HG02885 (cell line): ENCODE data around the gene C16orf54.
"Not testable (repeated sequence)": the region's sequence is repeated elsewhere in the genome, so short reads cannot be mapped to it uniquely, and the experiment has no call there.

Source experiments
- ATAC-seq: cut with Tn5 transposase; IDR thresholded peaks from one replicate; pipeline ENCODE4 v1.9.1; 2021; ENCODE audit warnings: mild to moderate bottlenecking; ENCODE audit not compliant: unreplicated experiment, poor library complexity

C16orf54 gene, protein sequence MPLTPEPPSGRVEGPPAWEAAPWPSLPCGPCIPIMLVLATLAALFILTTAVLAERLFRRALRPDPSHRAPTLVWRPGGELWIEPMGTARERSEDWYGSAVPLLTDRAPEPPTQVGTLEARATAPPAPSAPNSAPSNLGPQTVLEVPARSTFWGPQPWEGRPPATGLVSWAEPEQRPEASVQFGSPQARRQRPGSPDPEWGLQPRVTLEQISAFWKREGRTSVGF

DNA sequence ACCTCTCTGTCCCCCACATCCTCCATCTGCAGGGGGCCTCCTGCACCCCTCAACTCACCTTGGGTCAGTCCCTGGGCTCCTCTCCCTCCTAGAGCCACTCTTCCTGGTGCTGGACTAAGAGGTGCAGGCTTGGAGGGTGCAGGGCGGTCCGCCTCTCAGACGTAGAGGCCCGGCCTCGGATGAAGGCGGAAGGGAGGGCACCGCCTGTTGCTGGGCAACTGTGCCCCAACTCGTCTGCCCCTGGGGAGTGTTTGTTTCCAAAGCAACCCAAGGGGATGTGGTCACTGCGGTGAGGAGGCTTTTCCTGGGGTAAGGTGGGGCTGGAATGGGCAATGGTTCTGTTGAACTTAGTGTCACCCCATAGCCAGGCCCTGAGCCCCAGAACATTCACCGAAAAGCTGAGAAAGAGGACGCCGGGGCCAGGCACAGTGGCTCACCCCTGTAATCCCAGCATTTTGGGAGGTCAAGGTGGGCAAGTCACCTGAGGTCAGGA lies at the start of gene C16orf54:
Gene C16orf54 (minus strand): TSS at position 138 of the 493 bp plus-strand sequence. CDS start 1,039 bp downstream, outside the sequence.
- peak; percentile 75 for ATAC-seq

DNA sequence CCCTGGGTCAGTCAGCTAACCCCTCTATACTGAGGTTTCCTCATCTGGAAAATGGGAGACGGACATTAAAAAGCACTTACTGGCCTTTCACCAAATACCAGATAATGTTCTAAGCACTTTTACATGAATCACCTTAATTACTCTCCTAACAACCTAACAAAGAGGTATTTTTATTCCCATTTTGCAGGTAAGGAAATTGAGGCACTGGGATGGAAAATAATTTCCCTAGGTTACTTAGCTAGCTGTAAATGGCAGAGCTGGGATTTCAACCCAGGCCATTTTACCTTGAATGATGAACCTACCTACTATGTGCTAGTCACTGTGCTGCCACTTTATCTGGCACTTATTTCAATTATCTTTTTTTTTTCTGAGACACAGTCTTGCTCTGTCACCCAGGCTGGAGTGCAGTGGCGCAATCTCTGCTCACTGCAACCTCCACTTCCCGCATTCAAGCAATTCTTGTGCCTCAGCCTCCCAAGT lies 48.5 kb upstream of the C16orf54 start:
- no peak for ATAC-seq

DNA sequence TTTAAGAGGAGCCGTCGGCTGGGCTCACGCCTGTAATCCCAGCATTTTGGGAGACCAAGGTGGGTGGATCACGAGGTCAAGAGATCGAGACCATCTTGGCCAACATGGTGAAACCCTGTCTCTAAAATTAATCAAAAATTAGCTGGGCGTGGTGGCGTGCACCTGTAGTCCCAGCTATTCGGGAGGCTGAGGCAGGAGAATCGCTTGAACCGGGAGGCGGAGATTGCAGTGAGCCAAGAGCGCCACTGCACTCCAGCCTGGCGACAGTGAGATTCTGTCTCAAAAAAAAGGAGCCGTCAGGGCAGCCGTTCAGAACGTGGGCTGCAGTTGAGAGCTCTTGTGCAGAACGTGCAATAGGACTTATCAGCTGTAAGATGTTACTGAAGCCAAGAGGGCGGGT lies 47.4 kb upstream of the C16orf54 start:
- not testable (repeated sequence) for ATAC-seq

DNA sequence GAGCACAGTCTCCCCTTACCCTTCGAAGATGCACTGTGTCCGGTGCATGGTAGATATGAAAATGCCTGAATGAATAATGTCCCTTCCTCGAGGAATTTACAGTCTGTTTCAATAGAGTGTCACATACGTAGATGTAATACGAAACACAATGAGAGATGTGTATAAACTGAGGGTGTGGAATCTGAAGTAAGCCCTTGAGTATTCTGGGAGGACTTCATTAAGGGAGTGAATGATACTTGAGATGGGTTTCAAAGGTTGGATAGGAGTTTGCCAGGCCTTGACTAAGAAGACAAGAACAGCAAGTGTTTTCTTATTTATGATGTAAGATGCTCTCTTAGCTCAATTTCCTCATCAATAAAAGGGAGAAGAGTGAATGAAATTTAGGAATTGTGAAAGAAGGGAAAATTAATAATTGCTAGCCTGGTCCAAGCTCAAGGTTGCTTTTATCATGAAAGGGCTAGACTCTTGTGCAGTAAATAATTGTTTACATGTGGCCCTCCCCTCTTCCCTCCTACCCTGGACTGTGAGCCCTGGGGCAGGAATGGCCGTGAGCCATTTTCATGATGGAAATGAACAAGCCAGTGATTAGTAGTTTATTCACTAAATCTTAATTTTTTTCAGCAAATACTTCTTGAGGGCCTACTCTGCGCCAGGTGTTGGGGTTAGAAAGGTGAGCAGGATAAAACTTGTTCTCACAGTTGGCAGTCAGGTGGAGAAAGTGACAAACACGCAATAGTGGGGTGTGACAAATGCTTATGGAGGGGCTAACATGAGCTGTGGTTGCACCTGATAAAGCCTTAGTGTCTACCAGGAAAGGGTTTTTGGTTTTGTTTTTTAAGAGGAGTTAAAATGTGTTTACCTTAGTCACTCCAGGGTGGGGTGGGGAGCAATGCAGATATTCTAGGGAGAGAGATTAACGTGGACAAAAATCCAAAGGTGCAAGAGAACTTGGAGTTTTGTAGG lies 46.3 kb upstream of the C16orf54 start:
- no peak for ATAC-seq

DNA sequence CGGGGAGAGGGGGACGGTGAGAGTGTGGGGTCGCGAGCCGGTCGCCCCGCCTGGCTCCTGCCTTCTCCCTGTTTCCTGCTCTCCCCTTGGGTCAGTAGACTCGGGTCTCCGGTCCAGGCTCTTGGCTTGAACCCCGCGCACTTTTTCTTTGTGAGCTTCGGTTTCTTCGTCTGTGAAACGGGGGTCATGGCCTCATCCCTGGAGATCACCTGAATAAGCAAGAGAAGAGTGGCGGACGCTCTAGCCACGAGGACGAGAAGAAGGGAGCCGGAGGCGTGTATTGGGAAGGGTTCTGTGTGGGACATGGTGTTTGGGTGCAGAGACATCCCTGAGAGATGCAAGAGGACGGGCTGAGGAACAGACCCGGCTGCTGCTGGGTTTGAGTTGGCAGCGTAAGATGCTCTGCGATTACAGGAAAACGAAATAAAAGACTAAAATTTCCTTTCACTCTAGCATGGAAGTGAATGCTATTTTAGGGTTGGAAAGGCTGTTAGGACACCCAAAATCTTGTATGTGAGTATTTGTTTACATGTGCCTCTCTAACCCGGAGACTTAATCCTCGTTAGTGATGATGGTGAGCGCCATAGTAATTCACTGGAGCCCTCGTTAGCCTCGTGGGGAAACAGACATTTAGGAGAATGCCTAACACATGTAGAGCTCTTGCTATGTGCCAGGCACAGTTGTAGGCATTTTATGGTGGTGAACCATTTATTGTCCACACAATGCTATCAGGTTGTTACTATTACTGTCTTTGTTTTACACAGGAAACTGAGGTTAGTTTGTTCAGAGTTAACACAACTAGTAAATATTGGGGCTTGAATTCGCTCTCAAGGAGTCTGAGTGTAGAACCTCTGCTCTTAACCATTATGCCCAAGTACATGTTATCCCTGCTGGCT lies 45.4 kb upstream of the C16orf54 start:
- no peak for ATAC-seq

DNA sequence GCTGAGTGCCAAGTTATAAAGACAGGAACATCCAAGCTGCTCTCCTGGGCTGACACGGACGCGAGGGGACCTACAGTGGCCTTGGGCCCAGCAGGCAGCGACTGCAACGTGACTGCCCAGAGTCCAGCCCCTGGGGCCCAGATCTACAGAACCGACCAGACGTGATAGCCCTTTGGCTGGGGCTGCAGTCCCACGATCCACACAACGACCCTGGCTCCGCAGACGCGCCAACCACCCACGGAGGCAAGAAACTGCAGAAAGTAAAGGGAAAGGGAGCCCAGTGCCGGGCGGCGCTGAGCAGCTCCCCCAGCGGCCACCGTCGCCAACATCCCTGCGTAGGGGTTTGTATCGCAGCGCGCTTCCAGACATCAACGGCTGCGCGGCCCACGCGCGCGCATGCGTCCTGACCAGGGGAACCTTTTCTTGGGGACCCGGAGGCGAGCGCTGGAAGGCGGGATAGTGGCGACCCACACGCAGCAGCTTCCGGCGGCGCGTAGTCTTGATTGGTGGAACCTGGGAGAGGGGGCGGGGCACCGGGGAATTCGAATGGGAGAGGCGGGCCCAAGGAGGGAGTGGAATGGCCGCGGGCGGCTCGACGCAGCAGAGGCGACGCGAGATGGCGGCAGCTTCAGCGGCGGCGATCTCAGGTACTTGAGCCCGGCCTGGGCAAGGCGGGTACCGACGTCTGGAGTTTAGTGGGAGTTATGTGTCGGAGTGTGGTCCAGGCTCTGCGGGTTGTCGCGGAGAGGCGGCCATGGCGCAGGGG lies 44.6 kb upstream of the C16orf54 start, which contains the start of gene KIF22:
Gene KIF22 (plus strand): TSS at position 569 of the 766 bp plus-strand sequence. CDS start 9 bp downstream, at position 578.
- peak; percentile 97 for ATAC-seq

DNA sequence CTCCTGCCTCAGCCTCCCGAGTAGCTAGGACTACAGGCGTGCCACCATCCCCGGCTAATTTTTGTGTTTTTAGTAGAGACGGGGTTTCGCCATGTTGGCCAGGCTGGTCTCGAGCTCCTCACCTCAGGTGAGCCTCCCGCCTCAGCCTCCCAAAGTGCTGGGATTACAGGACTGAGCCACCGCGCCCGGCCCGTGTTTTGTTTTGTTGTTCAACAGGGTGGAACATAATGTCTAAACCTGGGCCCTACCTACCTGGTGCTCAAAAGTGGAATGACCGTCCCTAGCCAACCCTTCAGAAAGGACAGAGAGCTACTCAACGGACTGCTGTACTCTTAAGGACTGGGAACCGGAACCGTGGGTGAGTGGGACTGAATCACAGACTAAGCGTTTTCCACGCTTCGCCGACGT lies 44.0 kb upstream of the C16orf54 start:
- ATAC-seq: no peak

DNA sequence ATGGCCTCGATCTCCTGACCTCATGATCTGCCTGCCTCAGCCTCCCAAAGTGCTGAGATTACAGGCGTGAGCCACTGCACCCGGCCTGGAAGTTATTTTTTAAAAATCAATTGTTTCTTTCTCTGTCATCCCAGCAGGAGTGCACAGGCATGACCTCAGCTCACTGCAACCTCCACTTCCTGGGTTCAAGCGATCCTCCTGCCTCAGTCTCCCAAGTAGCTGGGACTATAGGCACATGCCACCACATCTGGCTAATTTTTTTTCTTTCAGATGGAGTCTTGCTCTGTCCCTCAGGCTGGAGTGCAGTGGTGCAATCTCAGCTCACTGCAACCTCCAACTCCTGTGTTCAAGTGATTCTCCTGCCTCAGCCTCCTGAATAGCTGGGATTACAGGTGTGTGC lies 41.4 kb upstream of the C16orf54 start:
- not testable (repeated sequence) for ATAC-seq

DNA sequence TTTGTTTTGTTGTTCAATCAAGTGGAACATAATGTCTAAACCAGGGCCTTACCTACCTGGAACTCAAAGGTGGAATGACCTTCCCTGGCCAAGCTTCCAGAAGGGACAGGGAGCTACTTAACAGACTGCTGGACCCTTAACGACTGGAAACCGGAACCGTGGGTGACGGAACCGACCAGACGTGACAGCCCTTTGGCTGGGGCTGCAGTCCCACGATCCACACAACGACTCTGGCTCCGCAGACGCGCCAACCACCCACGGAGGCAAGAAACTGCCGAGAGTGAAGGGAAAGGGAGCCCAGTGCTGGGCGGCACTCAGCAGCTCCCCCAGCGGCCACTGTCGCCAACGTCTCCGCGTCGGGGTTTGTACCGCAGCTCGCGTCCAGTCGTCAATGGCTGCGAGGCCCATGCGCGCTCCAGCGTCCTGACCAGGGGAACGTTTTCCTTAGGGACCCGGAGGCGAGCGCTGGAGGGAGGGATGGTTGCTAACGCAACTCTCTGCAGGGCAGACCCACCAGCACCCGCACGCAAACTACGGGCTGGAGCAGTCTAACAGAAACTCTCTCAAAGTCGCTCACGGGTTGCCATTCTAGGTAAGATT lies 39.2 kb upstream of the C16orf54 start:
- ATAC-seq: no peak

DNA sequence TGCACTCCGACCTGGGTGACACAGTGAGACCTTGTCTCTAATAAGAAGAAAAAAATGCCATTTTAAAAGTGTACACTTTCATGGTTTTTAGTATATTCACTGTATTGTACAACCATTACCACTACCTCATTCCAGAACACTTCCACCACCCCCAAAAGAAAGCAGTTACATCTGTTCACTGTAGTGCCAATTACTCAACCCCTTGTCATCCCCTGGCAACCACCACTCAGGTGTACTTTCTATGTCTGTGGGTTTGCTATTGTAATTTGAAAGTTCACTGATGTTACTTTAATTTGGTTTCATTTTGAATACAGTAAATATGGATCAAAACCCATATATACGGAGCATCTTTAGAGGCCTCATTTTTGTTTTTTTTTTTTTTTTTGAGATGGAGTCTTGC lies 38.4 kb upstream of the C16orf54 start:
- ATAC-seq: no peak

DNA sequence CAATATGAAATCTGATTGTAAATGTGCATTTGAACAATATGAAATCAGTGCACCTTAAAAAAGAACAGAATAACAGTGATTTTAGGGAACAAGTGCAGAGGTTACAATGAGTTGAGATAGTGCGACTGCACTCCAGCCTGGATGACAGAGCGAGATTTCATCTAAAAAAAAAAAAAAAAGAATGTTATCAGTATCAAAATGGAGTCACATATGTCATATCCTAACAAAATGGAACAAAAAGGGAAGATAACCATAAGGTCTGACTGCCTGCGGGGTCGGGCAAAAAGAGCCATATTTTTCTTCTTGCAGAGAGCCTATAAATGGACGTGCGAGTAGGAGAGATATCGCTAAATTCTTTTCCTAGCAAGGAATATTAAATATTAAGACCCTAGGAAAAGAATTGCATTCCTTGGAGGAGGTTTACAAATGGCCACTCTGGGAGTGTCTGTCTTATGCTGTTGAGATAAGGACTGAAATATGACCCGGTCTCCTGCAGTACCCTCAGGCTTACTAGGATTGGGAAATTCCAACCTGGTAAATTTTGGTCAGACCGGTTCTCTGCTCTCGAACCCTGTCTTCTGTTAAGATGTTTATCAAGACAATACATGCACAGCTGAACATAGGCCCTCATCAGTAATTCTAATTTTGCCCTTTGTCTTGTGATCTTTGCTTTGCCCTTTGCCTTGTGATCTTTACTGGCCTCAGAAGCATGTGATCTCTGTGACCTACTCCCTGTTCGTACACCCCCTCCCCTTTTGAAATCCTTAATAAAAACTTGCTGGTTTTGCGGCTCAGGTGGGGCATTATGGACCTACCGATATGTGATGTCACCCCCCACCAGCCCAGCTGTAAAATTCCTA lies 37.5 kb upstream of the C16orf54 start:
- ATAC-seq: not testable (repeated sequence)

DNA sequence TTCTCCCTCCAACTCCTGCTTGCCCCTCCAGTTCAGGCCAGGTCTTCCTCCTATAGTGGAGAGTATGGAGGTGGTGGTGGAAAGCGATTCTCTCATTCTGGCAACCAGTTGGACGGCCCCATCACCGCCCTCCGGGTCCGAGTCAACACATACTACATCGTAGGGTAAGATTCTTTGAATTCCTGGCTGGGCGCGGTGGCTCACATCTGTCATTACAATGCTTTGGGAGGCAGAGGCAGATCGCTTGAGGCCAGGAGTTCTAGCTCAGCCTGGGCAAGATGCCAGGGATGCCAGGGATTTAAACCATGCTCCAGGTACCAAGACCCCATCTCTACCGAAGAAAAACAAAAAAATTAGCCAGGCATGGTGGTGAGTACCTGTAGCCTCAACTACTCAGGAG lies 33.7 kb upstream of the C16orf54 start:
- no peak for ATAC-seq

DNA sequence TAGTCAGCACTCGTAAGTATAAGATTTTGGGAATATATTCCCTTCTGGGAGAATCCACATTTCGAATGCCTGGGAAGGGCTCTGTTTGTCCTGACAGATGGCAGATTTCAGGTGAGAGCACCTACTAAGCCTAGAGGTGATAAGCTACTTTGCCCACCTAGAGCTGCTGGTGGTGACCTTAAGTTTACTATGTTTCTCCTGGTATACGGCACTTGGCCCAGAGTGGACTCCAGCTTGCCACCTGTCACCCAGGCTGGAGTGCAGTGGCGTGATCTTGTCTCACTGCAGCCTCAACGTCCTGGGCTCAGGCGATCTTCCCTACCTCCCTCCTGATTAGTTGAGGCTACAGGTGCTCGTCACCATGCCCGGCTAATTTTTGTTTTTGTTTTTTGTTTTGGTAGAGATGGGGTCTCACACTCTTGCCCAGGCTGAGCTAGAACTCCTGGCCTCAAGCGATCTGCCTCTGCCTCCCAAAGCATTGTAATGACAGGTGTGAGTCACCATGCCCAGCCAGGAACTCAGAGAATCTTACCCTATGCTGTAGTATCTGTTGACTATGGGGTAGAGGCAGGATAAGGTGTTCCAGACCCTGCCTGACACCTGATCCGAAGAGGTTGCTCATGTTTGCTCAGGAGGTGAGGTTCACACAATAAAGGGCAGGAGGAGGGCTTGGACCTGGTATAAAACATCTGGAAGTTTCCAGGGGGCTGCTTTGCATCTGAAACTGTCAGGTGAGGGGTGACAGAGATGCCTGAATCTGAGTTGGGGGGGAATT lies 32.0 kb upstream of the C16orf54 start, which contains the start of gene ZG16:
Gene ZG16 (plus strand): TSS at position 681 of the 775 bp plus-strand sequence. CDS start 1,011 bp downstream, outside the sequence.
- ATAC-seq: no peak

DNA sequence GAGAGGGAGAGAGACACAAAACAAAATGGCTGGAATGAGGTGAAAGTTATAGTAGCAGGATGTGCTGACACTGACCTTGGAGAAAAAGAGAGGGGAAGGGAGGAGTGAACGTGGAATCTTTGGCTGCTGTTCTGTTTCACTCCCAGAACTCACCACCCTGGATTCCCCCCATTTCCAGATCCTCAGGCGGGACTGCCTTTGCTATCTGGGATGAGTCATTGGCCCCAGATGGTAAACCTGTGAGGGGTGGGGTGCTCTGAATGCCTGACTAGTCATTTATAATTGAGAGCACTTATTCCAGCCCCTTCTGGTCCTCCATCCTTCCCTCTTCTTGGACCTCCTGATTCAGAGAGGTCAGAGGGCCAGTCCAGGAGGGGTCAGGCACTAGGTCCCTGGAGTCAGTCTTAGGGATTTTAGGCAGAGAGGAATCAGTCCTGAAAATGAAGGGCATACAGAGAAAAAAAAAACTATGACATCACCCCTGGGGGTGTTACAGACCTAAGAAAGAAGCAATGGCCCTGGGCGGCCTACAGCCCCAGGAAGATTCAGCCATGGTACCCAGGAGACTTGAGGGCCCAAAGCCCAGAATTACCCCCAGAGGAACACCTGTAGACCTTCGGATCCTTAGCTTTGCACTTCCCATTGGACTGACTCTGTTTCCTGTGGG lies 30.1 kb upstream of the C16orf54 start:
- no peak for ATAC-seq

DNA sequence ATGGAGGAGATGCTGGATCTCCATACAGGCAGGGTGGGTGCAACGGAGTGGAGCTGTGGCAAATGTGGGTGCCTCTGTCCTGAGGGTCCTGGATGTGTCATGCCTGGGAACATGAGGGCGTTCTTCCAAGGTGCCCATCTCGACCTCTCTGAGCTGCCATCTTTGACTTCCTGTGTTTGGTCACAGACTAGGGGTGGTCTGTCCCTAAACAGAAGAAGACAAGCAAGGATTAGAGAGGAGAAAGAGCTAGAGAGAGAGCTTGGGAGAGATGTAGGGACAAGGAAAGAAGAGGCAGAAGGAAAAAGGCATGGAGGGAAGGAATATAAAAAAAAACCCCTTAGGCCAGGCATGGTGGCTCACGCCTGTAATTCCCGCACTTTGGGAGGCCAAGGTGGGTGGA lies 28.9 kb upstream of the C16orf54 start:
- no peak for ATAC-seq

DNA sequence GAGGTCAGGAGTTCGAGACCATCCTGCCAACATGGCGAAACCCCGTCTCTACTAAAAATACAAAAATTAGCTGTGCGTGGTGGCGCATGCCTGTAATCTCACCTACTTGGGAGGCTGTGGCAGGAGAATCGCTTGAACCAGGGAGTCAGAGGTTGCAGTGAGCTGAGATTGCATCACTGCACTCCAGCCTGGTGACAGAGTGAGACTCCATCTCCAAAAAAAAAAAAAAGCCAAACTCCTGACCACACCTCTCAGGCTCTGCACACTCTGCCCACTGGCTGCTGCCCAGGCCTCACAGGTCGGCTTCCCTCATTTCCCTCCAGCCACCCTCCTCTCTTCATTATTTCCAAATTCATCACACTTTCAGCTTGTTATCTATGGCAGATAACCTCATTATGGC lies 26.5 kb upstream of the C16orf54 start:
- ATAC-seq: not testable (repeated sequence)
